GM19452 (cell line): ENCODE results near the gene WDR18.
"Not testable (repeated sequence)": the region's sequence is repeated elsewhere in the genome, so short reads cannot be mapped to it uniquely, and the experiment has no call there.

Source experiments
- ATAC-seq: cut with Tn5 transposase; IDR thresholded peaks from one replicate; pipeline ENCODE4 v1.9.1; 2021; ENCODE audit not compliant: unreplicated experiment

WDR18 gene

GRCh38 chr19:1018393-1018792 is 34.2 kb downstream of the WDR18 start:
- ATAC-seq = no peak

- ATAC-seq = no peak
These were observed 34.9 kb downstream of the WDR18 start for GRCh38 chr19:1018932-1019615.

GRCh38 chr19:1019616-1019961 is 35.4 kb downstream of the WDR18 start:
- ATAC-seq = no peak

- ATAC-seq = no peak
These were observed 36.1 kb downstream of the WDR18 start for GRCh38 chr19:1019980-1020867.

- ATAC-seq = peak; percentile 77
These were observed 36.8 kb downstream of the WDR18 start, which contains the start of gene TMEM259 for GRCh38 chr19:1020868-1021425. TSS of gene TMEM259 (minus strand) at chr19:1021123. CDS start at chr19:1020996, 127 bp downstream.

GRCh38 chr19:1023883-1024188 is 39.7 kb downstream of the WDR18 start:
- ATAC-seq = not testable (repeated sequence)

- ATAC-seq = not testable (repeated sequence)
These were observed 40.9 kb downstream of the WDR18 start for GRCh38 chr19:1025080-1025479.

- no peak for ATAC-seq
These were observed 42.0 kb downstream of the WDR18 start, which contains the start of gene CNN2 for GRCh38 chr19:1025960-1026782. TSS of gene CNN2 (plus strand) at chr19:1026608. CDS start at chr19:1026662, 54 bp downstream.

GRCh38 chr19:1026783-1027649 is 42.9 kb downstream of the WDR18 start:
- no peak for ATAC-seq

GRCh38 chr19:1027650-1028061 is 43.5 kb downstream of the WDR18 start:
- no peak for ATAC-seq

- no peak for ATAC-seq
These were observed 44.1 kb downstream of the WDR18 start for GRCh38 chr19:1028062-1028926.

- ATAC-seq = no peak
These were observed 48.2 kb downstream of the WDR18 start for GRCh38 chr19:1032264-1032867.

- ATAC-seq = no peak
These were observed 52.0 kb downstream of the WDR18 start for GRCh38 chr19:1035998-1036621.

GRCh38 chr19:1037621-1038064 is 53.5 kb downstream of the WDR18 start:
- ATAC-seq = no peak

GRCh38 chr19:1038978-1039645 is 55.0 kb downstream of the WDR18 start:
- no peak for ATAC-seq

GRCh38 chr19:1039646-1040475 is 55.7 kb downstream of the WDR18 start, which contains the start of gene ABCA7:
TSS of gene ABCA7 (plus strand) at chr19:1040107. CDS start at chr19:1041362, 1,255 bp downstream.
- peak; percentile 65 for ATAC-seq
